Esophagus mucosa (tissue), 1 donor: ENCODE measurements around the gene IRF9. TPM values are rescaled to one million over a fixed set of nuclear protein-coding genes. Genes with fewer than 3 reads are reported as not detected.

ENCODE experiments used
- total RNA-seq: library from RNA; stranded (reverse); gene quantifications from one replicate; pipeline ENCODE4 v1.2.4, GENCODE V29; 2023
- donor health status: DM: yes; HTN: yes; CAD: no.

The IRF9 gene
- total RNA-seq, 1 donor from 2014 or later, result 44.2 TPM

Other genes starting within 250 kb of the IRF9 start
- gene DHRS4, start 207.5 kb upstream of the IRF9 start, total RNA-seq, result 22.2 TPM
- gene DHRS4L2, start 172.3 kb upstream of the IRF9 start, total RNA-seq, result 28.8 TPM
- gene CARMIL3, start 109.3 kb upstream of the IRF9 start, total RNA-seq, result 0.48 TPM
- not detected for gene CPNE6, start 89.7 kb upstream of the IRF9 start, total RNA-seq
- 44.4 TPM for gene PCK2, start 67.0 kb upstream of the IRF9 start, total RNA-seq
- 48.2 TPM for gene DCAF11, start 46.5 kb upstream of the IRF9 start, total RNA-seq
- gene NRL, start 46.3 kb upstream of the IRF9 start, total RNA-seq, result 1.1 TPM
- gene FITM1, start 30.6 kb upstream of the IRF9 start, total RNA-seq, result 0.60 TPM
- gene PSME1, start 25.1 kb upstream of the IRF9 start, total RNA-seq, result 123 TPM
- 19.1 TPM for gene EMC9, start 19.7 kb upstream of the IRF9 start, total RNA-seq
- gene PSME2, start 14.7 kb upstream of the IRF9 start, total RNA-seq, result 116 TPM
- gene RNF31, start 13.8 kb upstream of the IRF9 start, total RNA-seq, result 39.7 TPM
- gene REC8, start 10.8 kb downstream of the IRF9 start, total RNA-seq, result 5.4 TPM
- 44.6 TPM for gene IPO4, start 27.6 kb downstream of the IRF9 start, total RNA-seq
- 30.3 TPM for gene TM9SF1, start 34.2 kb downstream of the IRF9 start, total RNA-seq
- gene TSSK4, start 44.4 kb downstream of the IRF9 start, total RNA-seq, result not detected
- 49.0 TPM for gene CHMP4A, start 52.2 kb downstream of the IRF9 start, total RNA-seq
- gene MDP1, start 54.8 kb downstream of the IRF9 start, total RNA-seq, result 9.5 TPM
- 131 TPM for gene NEDD8, start 71.1 kb downstream of the IRF9 start, total RNA-seq
- 38.9 TPM for gene GMPR2, start 71.7 kb downstream of the IRF9 start, total RNA-seq
- gene TINF2, start 81.4 kb downstream of the IRF9 start, total RNA-seq, result 97.0 TPM
- 1,652 TPM for gene TGM1, start 101.9 kb downstream of the IRF9 start, total RNA-seq
- 91.5 TPM for gene RABGGTA, start 110.3 kb downstream of the IRF9 start, total RNA-seq
- 110 TPM for gene DHRS1, start 138.5 kb downstream of the IRF9 start, total RNA-seq
- 20.5 TPM for gene NOP9, start 138.6 kb downstream of the IRF9 start, total RNA-seq
- gene CIDEB, start 146.7 kb downstream of the IRF9 start, total RNA-seq, result 27.4 TPM
- 82.9 TPM for gene LTB4R2, start 148.9 kb downstream of the IRF9 start, total RNA-seq
- 94.9 TPM for gene LTB4R, start 150.2 kb downstream of the IRF9 start, total RNA-seq
- gene ADCY4, start 173.8 kb downstream of the IRF9 start, total RNA-seq, result 4.5 TPM
- gene RIPK3, start 178.7 kb downstream of the IRF9 start, total RNA-seq, result 10.5 TPM
- 3.4 TPM for gene NFATC4, start 206.9 kb downstream of the IRF9 start, total RNA-seq
- gene NYNRIN, start 237.7 kb downstream of the IRF9 start, total RNA-seq, result 6.1 TPM